K562 (cell line): ENCODE data around the gene PRKAR2B. TPM values are rescaled to one million over a fixed set of nuclear protein-coding genes. Genes with fewer than 3 reads are reported as not detected.

Source experiments
- FOXK2 ChIP-seq, 2 experiments: fragments of 450-650 bp; IDR thresholded peaks in 1 of 2; conservative IDR thresholded peaks in 1 of 2; 2 replicates each; pipeline ENCODE4 v1.6.1; 2016; ENCODE audit warnings: low read depth in 2 of 2, mild to moderate bottlenecking in 1 of 2
- HMG20B ChIP-seq: fragments of 250-450 bp; sonication (Bioruptor Pico); IDR thresholded peaks from 2 replicates; pipeline ENCODE4 v1.5.0; 2021; ENCODE audit warnings: mild to moderate bottlenecking
- MCM7 ChIP-seq, 2 experiments: fragments of 450-650 bp; IDR thresholded peaks; 2 replicates each; pipeline ENCODE4 v1.6.1; 2016 to 2018
- TCF7 ChIP-seq: sonication (generic); IDR thresholded peaks from 2 replicates; pipeline ENCODE4 v1.6.1; 2016; ENCODE audit warnings: antibody characterized with exemption, borderline replicate concordance
- ZNF174 ChIP-seq: fragments of 250-450 bp; sonication (Bioruptor Pico); IDR thresholded peaks from 2 replicates; pipeline ENCODE4 v1.4.0; 2020; ENCODE audit warnings: mild to moderate bottlenecking
- polyA plus RNA-seq, 8 experiments: library from polyadenylated mRNA; depleted of rRNA in 4 of 8; stranded (reverse) in 5 of 8; unstranded in 3 of 8; fragments of >200 nt; fragmentation: Nextera tagmentation in 2 of 8; fragmentation: Illumina TruSeq in 1 of 8; extraction: Ambion mirVana in 2 of 8; extraction: Trizol in 1 of 8; gene quantifications; 2 replicates each; pipeline versions ENCODE4 v1.2.1 to v1.2.3, GENCODE V29; 2011 to 2014; ENCODE audit warnings: inconsistent platforms in 1 of 8, missing spikeins in 1 of 8
- total RNA-seq, 7 experiments: library from RNA; depleted of rRNA in 6 of 7; stranded (reverse); fragments of >200 nt in 6 of 7; fragmentation: Illumina TruSeq in 2 of 7; extraction: Trizol in 2 of 7; gene quantifications; 2 replicates each; pipeline versions ENCODE4 v1.2.1 to v1.2.3, GENCODE V29; 2011 to 2021; ENCODE audit warnings: low replicate concordance in 1 of 7
- TF ChIP-seq, protein P1 (sequence below), 3 experiments: IDR thresholded peaks in 2 of 3; conservative IDR thresholded peaks in 1 of 3; 2 replicates each; pipeline ENCODE4 v1.5.1; 2011 to 2012; ENCODE audit warnings: low read length in 3 of 3, mild to moderate bottlenecking in 3 of 3, control low read depth in 2 of 3, improper control_type of control experiment in 1 of 3, inconsistent platforms in 1 of 3, low read depth in 1 of 3, mixed read lengths in 1 of 3, moderate library complexity in 1 of 3; ENCODE audit not compliant: insufficient read depth in 2 of 3
- TF ChIP-seq, protein P2 (sequence below): fragments of 450-650 bp; IDR thresholded peaks from 2 replicates; pipeline ENCODE4 v1.6.1; 2018; ENCODE audit warnings: mild to moderate bottlenecking, low read depth; ENCODE audit not compliant: partially characterized antibody

The PRKAR2B gene
- total and polyA plus RNA-seq, 9 of the 15 experiments (the other 6 are each of a cell fraction or from before 2014, with no cell fraction given), result 59.0 to 173 (median 129) TPM

DNA sequence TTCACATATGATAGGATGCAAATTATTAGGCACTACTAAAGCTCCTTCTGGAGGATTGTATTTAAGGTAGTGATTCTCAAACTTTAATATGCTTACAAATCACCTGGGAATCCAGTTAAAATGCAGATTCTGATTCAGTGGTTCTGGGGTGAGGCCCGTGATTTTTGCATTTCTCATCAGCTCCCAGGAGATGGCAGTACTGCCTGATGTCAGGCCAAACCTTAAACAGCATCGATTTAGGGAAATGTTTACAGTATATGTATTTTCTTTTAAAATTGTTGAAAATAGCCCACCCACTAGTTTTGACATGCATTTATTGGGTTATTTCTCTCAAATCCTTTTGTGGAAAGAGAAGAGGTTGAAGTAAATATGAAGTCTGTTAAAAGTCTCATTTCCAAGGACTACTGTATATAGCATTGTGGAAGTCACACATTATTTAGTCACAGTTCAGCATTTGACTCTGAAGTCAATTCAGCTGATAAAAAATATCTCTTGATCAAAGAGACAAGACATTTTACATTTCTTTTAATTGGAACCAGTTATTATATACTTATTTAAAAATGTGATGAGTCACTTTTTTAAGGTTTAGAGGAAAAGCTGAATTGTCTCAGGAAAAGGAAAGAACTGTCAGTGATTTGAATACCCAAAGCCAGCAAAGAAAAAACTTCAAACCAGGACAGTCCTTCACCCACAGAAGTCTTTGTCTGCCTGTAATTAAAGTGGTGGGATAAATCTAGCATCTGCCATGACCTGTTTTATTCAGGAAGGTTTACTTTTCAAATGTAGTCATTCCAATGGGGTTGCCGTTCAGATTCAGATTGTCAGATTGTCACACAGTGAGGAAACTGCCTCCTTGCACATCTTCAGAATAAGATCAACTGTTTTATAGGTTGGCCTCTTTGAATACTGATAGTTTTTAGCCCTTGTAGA lies 103.2 kb downstream of the PRKAR2B start (continued):
- no peak for TF ChIP-seq TCF7
- no peak for TF ChIP-seq MCM7 (IDR thresholded peaks at IDR 0.05)
- TF ChIP-seq, protein P1, sequence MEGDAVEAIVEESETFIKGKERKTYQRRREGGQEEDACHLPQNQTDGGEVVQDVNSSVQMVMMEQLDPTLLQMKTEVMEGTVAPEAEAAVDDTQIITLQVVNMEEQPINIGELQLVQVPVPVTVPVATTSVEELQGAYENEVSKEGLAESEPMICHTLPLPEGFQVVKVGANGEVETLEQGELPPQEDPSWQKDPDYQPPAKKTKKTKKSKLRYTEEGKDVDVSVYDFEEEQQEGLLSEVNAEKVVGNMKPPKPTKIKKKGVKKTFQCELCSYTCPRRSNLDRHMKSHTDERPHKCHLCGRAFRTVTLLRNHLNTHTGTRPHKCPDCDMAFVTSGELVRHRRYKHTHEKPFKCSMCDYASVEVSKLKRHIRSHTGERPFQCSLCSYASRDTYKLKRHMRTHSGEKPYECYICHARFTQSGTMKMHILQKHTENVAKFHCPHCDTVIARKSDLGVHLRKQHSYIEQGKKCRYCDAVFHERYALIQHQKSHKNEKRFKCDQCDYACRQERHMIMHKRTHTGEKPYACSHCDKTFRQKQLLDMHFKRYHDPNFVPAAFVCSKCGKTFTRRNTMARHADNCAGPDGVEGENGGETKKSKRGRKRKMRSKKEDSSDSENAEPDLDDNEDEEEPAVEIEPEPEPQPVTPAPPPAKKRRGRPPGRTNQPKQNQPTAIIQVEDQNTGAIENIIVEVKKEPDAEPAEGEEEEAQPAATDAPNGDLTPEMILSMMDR (IDR thresholded peaks at IDR 0.05 in 2 of 3, conservative IDR thresholded peaks at IDR 0.05 in 1 of 3; ENCODE audit: insufficient read depth in 2 of 3, low read depth in 1 of 3, low read length in 3 of 3), result peak; percentile 77 to 84 (median 79)
- TF ChIP-seq, protein P2, sequence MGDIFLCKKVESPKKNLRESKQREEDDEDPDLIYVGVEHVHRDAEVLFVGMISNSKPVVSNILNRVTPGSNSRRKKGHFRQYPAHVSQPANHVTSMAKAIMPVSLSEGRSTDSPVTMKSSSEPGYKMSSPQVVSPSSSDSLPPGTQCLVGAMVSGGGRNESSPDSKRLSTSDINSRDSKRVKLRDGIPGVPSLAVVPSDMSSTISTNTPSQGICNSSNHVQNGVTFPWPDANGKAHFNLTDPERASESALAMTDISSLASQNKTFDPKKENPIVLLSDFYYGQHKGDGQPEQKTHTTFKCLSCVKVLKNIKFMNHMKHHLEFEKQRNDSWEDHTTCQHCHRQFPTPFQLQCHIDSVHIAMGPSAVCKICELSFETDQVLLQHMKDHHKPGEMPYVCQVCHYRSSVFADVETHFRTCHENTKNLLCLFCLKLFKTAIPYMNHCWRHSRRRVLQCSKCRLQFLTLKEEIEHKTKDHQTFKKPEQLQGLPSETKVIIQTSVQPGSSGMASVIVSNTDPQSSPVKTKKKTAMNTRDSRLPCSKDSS, result no peak
- TF ChIP-seq FOXK2 (conservative IDR thresholded peaks at IDR 0.05 in 1 of 2, IDR thresholded peaks at IDR 0.05 in 1 of 2; ENCODE audit: low read depth in 2 of 2), result no peak
- no peak for TF ChIP-seq ZNF174 (CRISPR knock-in tag)
- no peak for TF ChIP-seq HMG20B (CRISPR knock-in tag)
